GM11168 (cell line): ENCODE data around the gene MCAT.

ENCODE experiments used
- in situ Hi-C: fragments of 300-500 bp; cut with MboI; formaldehyde crosslinking; loops from one replicate; pipeline ENCODE4 v1.12.0; 2022; ENCODE audit warnings: low sequenced_read_pairs; ENCODE audit not compliant: unreplicated experiment

The MCAT gene

GRCh38 chr22:43142880-43143562 is at the start of gene MCAT:
Gene MCAT (minus strand): TSS chr22:43143398. CDS start chr22:43143348, 50 bp downstream.
- in situ Hi-C loops: no loop called here

GRCh38 chr22:43191831-43192230 is 48.6 kb upstream of the MCAT start:
- in situ Hi-C loops: no loop called here

- in situ Hi-C loops: no loop called here
These were observed 45.8 kb upstream of the MCAT start for GRCh38 chr22:43188829-43189545.

- in situ Hi-C loops: no loop called here
These were observed 44.2 kb upstream of the MCAT start for GRCh38 chr22:43187171-43188099.

GRCh38 chr22:43186272-43187170 is 43.3 kb upstream of the MCAT start, which contains the start of gene TTLL12:
Gene TTLL12 (minus strand): TSS chr22:43187134. CDS start chr22:43187069, 65 bp downstream.
- in situ Hi-C loops: no loop called here

- in situ Hi-C loops: no loop called here
These were observed 42.7 kb upstream of the MCAT start for GRCh38 chr22:43185860-43186261.

GRCh38 chr22:43183496-43184277 is 40.5 kb upstream of the MCAT start:
- in situ Hi-C loops: no loop called here

- in situ Hi-C loops: no loop called here
These were observed 39.5 kb upstream of the MCAT start for GRCh38 chr22:43182726-43183125.

- in situ Hi-C loops: no loop called here
These were observed 38.9 kb upstream of the MCAT start for GRCh38 chr22:43182118-43182517.

- in situ Hi-C loops: no loop called here
These were observed 38.3 kb upstream of the MCAT start for GRCh38 chr22:43181321-43182076.

GRCh38 chr22:43180670-43181069 is 37.5 kb upstream of the MCAT start:
- in situ Hi-C loops: no loop called here

GRCh38 chr22:43179911-43180195 is 36.7 kb upstream of the MCAT start:
- in situ Hi-C loops: no loop called here

- in situ Hi-C loops: no loop called here
These were observed 36.1 kb upstream of the MCAT start for GRCh38 chr22:43179146-43179910.

- in situ Hi-C loops: no loop called here
These were observed 34.3 kb upstream of the MCAT start for GRCh38 chr22:43177479-43177878.

- in situ Hi-C loops: no loop called here
These were observed 32.9 kb upstream of the MCAT start for GRCh38 chr22:43176090-43176489.

GRCh38 chr22:43174941-43175531 is 31.8 kb upstream of the MCAT start:
- in situ Hi-C loops: no loop called here

GRCh38 chr22:43173976-43174720 is 30.9 kb upstream of the MCAT start:
- in situ Hi-C loops: no loop called here
